ENCODE results near the gene INO80.

- TF ChIP-seq MYC (IDR thresholded peaks at IDR 0.05; ENCODE audit: low read depth, low read length), result no peak
- no peak for TF ChIP-seq CTCF (IDR thresholded peaks at IDR 0.05; ENCODE audit: extremely low read depth in 1 of 2, insufficient read depth in 1 of 2, low read depth in 1 of 2, low read length in 2 of 2)
- TF ChIP-seq EZH2 (IDR thresholded peaks at IDR 0.05; ENCODE audit: borderline replicate concordance, low read depth, low read length, severe bottlenecking), result no peak
Measured at GRCh38 chr15:41160639-41161315, 44.7 kb upstream of the INO80 start.

Measured in endothelial cell of umbilical vein (primary cell).